Colonic mucosa (tissue), 4 donors: Measurements from ENCODE around the gene LIPG. TPM values are rescaled to one million over a fixed set of nuclear protein-coding genes. Genes with fewer than 3 reads are reported as not detected.

Source experiments
- DNase-seq: peaks from one replicate; pipeline ENCODE4 v3.0.0-alpha.2; 2020
- H3K27ac ChIP-seq: fragments of 200-600 bp; one replicate; pipeline ENCODE4 v1.8.0; 2021
- H3K27me3 ChIP-seq: fragments of 200-600 bp; one replicate; pipeline ENCODE4 v1.8.0; 2021
- H3K36me3 ChIP-seq: fragments of 200-600 bp; one replicate; pipeline ENCODE4 v1.8.0; 2021
- H3K4me1 ChIP-seq: fragments of 200-600 bp; one replicate; pipeline ENCODE4 v1.8.0; 2021; ENCODE audit warnings: mild to moderate bottlenecking
- H3K4me3 ChIP-seq: fragments of 200-600 bp; one replicate; pipeline ENCODE4 v1.8.0; 2021
- H3K9ac ChIP-seq, 2 donors: one replicate each; pipeline ENCODE4 v1.7.0; 2013; ENCODE audit warnings: control low read depth in 2 of 2, low read depth in 2 of 2, low read length in 2 of 2
- H3K9me3 ChIP-seq: fragments of 200-600 bp; one replicate; pipeline ENCODE4 v1.8.0; 2021
- intact Hi-C: fragments of 100-400 bp; cut with DNase I; formaldehyde crosslinking; loops from one replicate; pipeline ENCODE4 v1.14.1; 2022
- total RNA-seq, 2 donors: library from RNA; stranded (reverse); fragmentation: NEBNext Ultra II Directional in 1 of 2; extraction: Animal tissue kit (Norgen Biotek cat#: 25700) in 1 of 2; gene quantifications; one replicate each; pipeline ENCODE4 v1.2.1, GENCODE V29; 2021
- TF ChIP-seq, protein P1 (sequence below): fragments of 200-600 bp; IDR thresholded peaks from one replicate; pipeline ENCODE4 v1.8.0; 2022; ENCODE audit warnings: antibody characterized with exemption, mild to moderate bottlenecking
- donor health status: healthy.
- donor health status: DM: no; HTN: no; CAD: no.
- donor health status: DM: no; HTN: no; CAD: no.

Gene LIPG
- total RNA-seq, 2 donors from 2014 or later, result 25.5 to 32.1 TPM

DNA sequence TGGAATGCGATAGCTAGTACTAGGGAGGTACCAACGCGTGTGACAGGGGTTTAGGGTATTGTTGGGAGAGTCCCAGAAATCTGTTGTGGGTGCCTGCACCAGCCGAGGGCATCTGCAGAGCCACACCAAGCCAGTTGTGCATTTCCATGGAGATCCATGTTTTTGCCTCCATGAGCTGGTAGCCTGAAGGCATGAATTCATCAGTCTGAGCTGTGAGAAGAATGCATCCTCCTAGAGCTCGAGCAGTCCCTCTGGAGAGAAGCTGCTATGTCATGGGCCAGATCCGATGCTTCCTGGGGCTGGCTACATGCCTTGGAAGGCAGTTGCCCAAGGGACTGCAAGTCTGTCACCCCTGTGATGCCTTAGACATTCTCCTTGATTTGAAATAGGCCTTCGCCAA is 57.9 kb downstream of the LIPG start:
- intact Hi-C loops, result no loop called here
- Histone ChIP-seq H3K9ac (no peak overlapping the region), H3K4me1 (no peaks in the 10 kb centered on the region)

GRCh38 chr18:49621301-49621700 is 59.4 kb downstream of the LIPG start:
- Histone ChIP-seq H3K36me3 (no peaks in the 10 kb centered on the region), H3K4me3 (no peak overlapping the region), H3K9ac (no peak overlapping the region), H3K27ac (no peak overlapping the region), H3K27me3 (no peaks in the 10 kb centered on the region), H3K4me1 (no peaks in the 10 kb centered on the region), H3K9me3 (no peaks in the 10 kb centered on the region)
- TF ChIP-seq, protein P1, sequence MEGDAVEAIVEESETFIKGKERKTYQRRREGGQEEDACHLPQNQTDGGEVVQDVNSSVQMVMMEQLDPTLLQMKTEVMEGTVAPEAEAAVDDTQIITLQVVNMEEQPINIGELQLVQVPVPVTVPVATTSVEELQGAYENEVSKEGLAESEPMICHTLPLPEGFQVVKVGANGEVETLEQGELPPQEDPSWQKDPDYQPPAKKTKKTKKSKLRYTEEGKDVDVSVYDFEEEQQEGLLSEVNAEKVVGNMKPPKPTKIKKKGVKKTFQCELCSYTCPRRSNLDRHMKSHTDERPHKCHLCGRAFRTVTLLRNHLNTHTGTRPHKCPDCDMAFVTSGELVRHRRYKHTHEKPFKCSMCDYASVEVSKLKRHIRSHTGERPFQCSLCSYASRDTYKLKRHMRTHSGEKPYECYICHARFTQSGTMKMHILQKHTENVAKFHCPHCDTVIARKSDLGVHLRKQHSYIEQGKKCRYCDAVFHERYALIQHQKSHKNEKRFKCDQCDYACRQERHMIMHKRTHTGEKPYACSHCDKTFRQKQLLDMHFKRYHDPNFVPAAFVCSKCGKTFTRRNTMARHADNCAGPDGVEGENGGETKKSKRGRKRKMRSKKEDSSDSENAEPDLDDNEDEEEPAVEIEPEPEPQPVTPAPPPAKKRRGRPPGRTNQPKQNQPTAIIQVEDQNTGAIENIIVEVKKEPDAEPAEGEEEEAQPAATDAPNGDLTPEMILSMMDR, result no peak
- intact Hi-C loops, result no loop called here
- no peak for DNase-seq

More for the DNA sequence above, 57.9 kb downstream of the LIPG start:
- no peaks in the 10 kb centered on the region for H3K36me3 ChIP-seq
- H3K4me3 ChIP-seq, result no peak overlapping the region
- DNase-seq, result no peak
- no peaks in the 10 kb centered on the region for H3K9me3 ChIP-seq
- H3K27ac ChIP-seq, result no peak overlapping the region
- TF ChIP-seq, protein P1, result no peak
- H3K27me3 ChIP-seq, result no peaks in the 10 kb centered on the region

GRCh38 chr18:49621717-49622351 is 60.0 kb downstream of the LIPG start:
- Histone ChIP-seq H3K36me3 (no peaks in the 10 kb centered on the region), H3K27ac (no peak overlapping the region), H3K27me3 (no peaks in the 10 kb centered on the region), H3K9me3 (no peaks in the 10 kb centered on the region), H3K4me1 (no peaks in the 10 kb centered on the region), H3K9ac (no peak overlapping the region), H3K4me3 (no peak overlapping the region)
- intact Hi-C loops, result no loop called here
- DNase-seq, result no peak
- TF ChIP-seq, protein P1, result no peak

DNA sequence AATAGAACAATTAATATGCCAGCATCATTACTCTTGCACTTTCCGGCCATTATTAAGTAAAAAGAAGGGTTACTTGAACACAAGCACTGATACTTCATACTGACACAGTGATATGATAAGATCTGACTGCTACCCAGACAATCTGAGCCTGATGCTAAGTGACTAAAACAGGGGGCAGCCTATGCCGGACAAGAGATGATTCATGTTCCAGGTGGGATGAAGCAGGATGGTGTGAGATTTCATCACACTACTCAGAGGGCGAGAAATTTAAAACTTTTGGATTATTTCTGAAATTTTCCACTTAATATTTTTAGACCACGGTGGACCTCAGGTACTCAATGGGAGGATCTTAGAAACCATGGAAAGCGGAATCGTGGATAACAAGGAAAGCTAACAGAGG is 61.7 kb downstream of the LIPG start:
- no peak overlapping the region for H3K9ac ChIP-seq
- intact Hi-C loops, result no loop called here
- TF ChIP-seq, protein P1, result no peak
- H3K27ac ChIP-seq, result no peak overlapping the region
- H3K9me3 ChIP-seq, result no peaks in the 10 kb centered on the region
- H3K4me3 ChIP-seq, result no peak overlapping the region
- no peak for DNase-seq
- no peaks in the 10 kb centered on the region for H3K36me3 ChIP-seq
- no peaks in the 10 kb centered on the region for H3K4me1 ChIP-seq
- no peaks in the 10 kb centered on the region for H3K27me3 ChIP-seq

- H3K36me3 ChIP-seq, result no peaks in the 10 kb centered on the region
- DNase-seq, result no peak
Observed at GRCh38 chr18:49625021-49625691, 63.3 kb downstream of the LIPG start.

More at GRCh38 chr18:49625021-49625691, 63.3 kb downstream of the LIPG start:
- no peaks in the 10 kb centered on the region for H3K9me3 ChIP-seq
- no peak overlapping the region for H3K27ac ChIP-seq
- TF ChIP-seq, protein P1, result no peak
- intact Hi-C loops, result no loop called here
- no peak overlapping the region for H3K9ac ChIP-seq
- H3K27me3 ChIP-seq, result no peaks in the 10 kb centered on the region
- H3K4me3 ChIP-seq, result no peak overlapping the region
- no peaks in the 10 kb centered on the region for H3K4me1 ChIP-seq
